Frontal cortex (tissue), 4 donors: Measurements from ENCODE around the gene PAN3. TPM values are rescaled to one million over a fixed set of nuclear protein-coding genes. Genes with fewer than 3 reads are reported as not detected.

Experiments used
- DNase-seq, 2 donors: peaks; one replicate each; pipeline ENCODE4 v3.0.0; 2012; ENCODE audit warnings: low spot score in 2 of 2
- FAIRE-seq: peaks from 2 replicates; lab custom pipeline; 2012; peaks lifted over from hg19 to GRCh38; lab: Jason Lieb, UNC
- small RNA-seq: library from RNA; depleted of rRNA; stranded (forward); fragments of <200 nt; gene quantifications from one replicate; pipeline ENCODE3, GENCODE V24; 2014
- total RNA-seq: library from RNA; depleted of rRNA; stranded (reverse); fragments of >200 nt; gene quantifications from one replicate; pipeline ENCODE4 v1.2.3, GENCODE V29; 2014
- donor health status: control.
- donor health status: control.
- donor health status: control.

PAN3 gene
- total RNA-seq, 1 donor from 2014 or later = 41.6 TPM

- FAIRE-seq (no peak), DNase-seq (no peak)
Measured at GRCh38 chr13:28327373-28328270, 189.3 kb downstream of the PAN3 start.

GRCh38 chr13:28328271-28328607 lies 189.9 kb downstream of the PAN3 start:
- FAIRE-seq (no peak), DNase-seq (no peak)

GRCh38 chr13:28329395-28330158 lies 191.2 kb downstream of the PAN3 start:
- FAIRE-seq (no peak), DNase-seq (peak in 1 of 2 donors; percentile 36)

GRCh38 chr13:28333204-28333881 lies 195.0 kb downstream of the PAN3 start:
- FAIRE-seq = no peak

GRCh38 chr13:28336193-28336657 lies 197.9 kb downstream of the PAN3 start:
- DNase-seq = no peak
- no peak for FAIRE-seq

More at GRCh38 chr13:28333204-28333881, 195.0 kb downstream of the PAN3 start:
- no peak for DNase-seq

GRCh38 chr13:28337166-28338005 lies 199.0 kb downstream of the PAN3 start:
- DNase-seq (no peak), FAIRE-seq (no peak)

GRCh38 chr13:28338006-28338574 lies 199.7 kb downstream of the PAN3 start:
- no peak for DNase-seq
- no peak for FAIRE-seq

GRCh38 chr13:28338742-28339141 lies 200.4 kb downstream of the PAN3 start:
- FAIRE-seq = no peak

GRCh38 chr13:28339419-28339818 lies 201.1 kb downstream of the PAN3 start:
- FAIRE-seq = no peak
- no peak for DNase-seq

More at GRCh38 chr13:28338742-28339141, 200.4 kb downstream of the PAN3 start:
- no peak for DNase-seq

- FAIRE-seq (no peak), DNase-seq (no peak)
Measured at GRCh38 chr13:28340272-28340793, 202.0 kb downstream of the PAN3 start.

GRCh38 chr13:28342251-28342650 lies 203.9 kb downstream of the PAN3 start:
- DNase-seq = no peak
- no peak for FAIRE-seq

- DNase-seq = no peak
- FAIRE-seq = no peak
Measured at GRCh38 chr13:28344163-28344562, 205.8 kb downstream of the PAN3 start.

Small RNA genes within 50 kb of the gene (small RNA-seq; reads per million reads assigned to genes)
- gene RNU6-82P = not detected

Other genes starting within 250 kb of the PAN3 start
- gene PDX1, start 218.5 kb upstream of the PAN3 start, total RNA-seq = not detected
- not detected for gene CDX2, start 169.2 kb upstream of the PAN3 start, total RNA-seq
- not detected for gene URAD, start 149.9 kb upstream of the PAN3 start, total RNA-seq
- gene FLT3, start 38.0 kb upstream of the PAN3 start, total RNA-seq = 3.7 TPM